CD14-positive monocyte (primary cell): Measurements from ENCODE around the gene LRIG1. TPM values are rescaled to one million over a fixed set of nuclear protein-coding genes. Genes with fewer than 3 reads are reported as not detected.

Experiments
- DNase-seq, 3 donors: peaks; one replicate each; pipeline ENCODE4 v3.0.0-alpha.2; 2011 to 2022
- H2AFZ ChIP-seq: 2 replicates; pipeline ENCODE4 v1.6.0; 2012; ENCODE audit warnings: mild to moderate bottlenecking, low read depth, low read length, inconsistent platforms; ENCODE audit not compliant: insufficient read depth, poor library complexity, severe bottlenecking
- H3K27ac ChIP-seq, 2 donors: 1 replicate in 1 of 2; 2 replicates in 1 of 2; pipeline ENCODE4 v1.5.1; 2012 to 2013; ENCODE audit warnings: low read length in 2 of 2, control low read depth in 1 of 2, inconsistent platforms in 1 of 2, low read depth in 1 of 2, mild to moderate bottlenecking in 1 of 2
- H3K27me3 ChIP-seq, 2 donors: one replicate each; pipeline versions ENCODE4 v1.6.0 to v1.6.1; 2011 to 2013; ENCODE audit warnings: low read length in 2 of 2; ENCODE audit not compliant: control insufficient read depth in 2 of 2, insufficient read depth in 2 of 2
- H3K36me3 ChIP-seq, 2 donors: replicated peaks in 1 of 2; 1 replicate in 1 of 2; 2 replicates in 1 of 2; pipeline versions ENCODE4 v1.5.1 to v1.6.1; 2012 to 2013; ENCODE audit warnings: low read length in 2 of 2, control low read depth in 1 of 2, inconsistent platforms in 1 of 2, mild to moderate bottlenecking in 1 of 2; ENCODE audit not compliant: insufficient read depth in 2 of 2, control insufficient read depth in 1 of 2
- H3K4me1 ChIP-seq, 2 donors: 1 replicate in 1 of 2; 2 replicates in 1 of 2; pipeline versions ENCODE4 v1.5.1 to v1.6.1; 2012 to 2013; ENCODE audit warnings: low read length in 2 of 2, control low read depth in 1 of 2, inconsistent platforms in 1 of 2, mild to moderate bottlenecking in 1 of 2, moderate library complexity in 1 of 2; ENCODE audit not compliant: insufficient read depth in 2 of 2, control insufficient read depth in 1 of 2
- H3K4me2 ChIP-seq: replicated peaks from 2 replicates; pipeline ENCODE3; 2012; ENCODE audit warnings: low read length, moderate library complexity, mild to moderate bottlenecking; ENCODE audit not compliant: poor library complexity, severe bottlenecking; ENCODE audit errors: extremely low read depth
- H3K4me3 ChIP-seq, 3 experiments: fragments of 200-600 bp in 1 of 3; sonication (generic) in 1 of 3; replicated peaks in 1 of 3; 1 replicate in 2 of 3; 2 replicates in 1 of 3; pipeline ENCODE4 v1.5.1; 2011 to 2013; ENCODE audit warnings: low read length in 3 of 3, mild to moderate bottlenecking in 3 of 3, control low read depth in 2 of 3, low read depth in 2 of 3, inconsistent platforms in 1 of 3, moderate library complexity in 1 of 3
- H3K79me2 ChIP-seq: 2 replicates; pipeline ENCODE4 v1.6.0; 2012; ENCODE audit warnings: mild to moderate bottlenecking, control low read depth, inconsistent platforms, low read length, moderate library complexity; ENCODE audit not compliant: insufficient read depth
- H3K9ac ChIP-seq: 2 replicates; pipeline ENCODE4 v1.6.0; 2017; ENCODE audit warnings: low read length, mild to moderate bottlenecking; ENCODE audit not compliant: insufficient read depth, poor library complexity, severe bottlenecking
- H3K9me3 ChIP-seq, 2 donors: replicated peaks in 1 of 2; 1 replicate in 1 of 2; 2 replicates in 1 of 2; pipeline versions ENCODE4 v1.5.1 to v1.6.1; 2012 to 2013; ENCODE audit warnings: low read length in 2 of 2, control low read depth in 1 of 2; ENCODE audit not compliant: control insufficient read depth in 1 of 2, insufficient read depth in 1 of 2
- H4K20me1 ChIP-seq: 2 replicates; pipeline ENCODE4 v1.6.0; 2012; ENCODE audit warnings: mild to moderate bottlenecking, low read length, control low read depth, moderate library complexity; ENCODE audit not compliant: insufficient read depth
- H3K27ac Mint-ChIP-seq, 7 donors: one replicate each; pipeline ENCODE4 v1.8.0; 2020; ENCODE audit warnings: mild to moderate bottlenecking in 7 of 7, mixed read lengths in 7 of 7, moderate library complexity in 6 of 7, inconsistent platforms in 2 of 7
- H3K27me3 Mint-ChIP-seq, 3 donors: one replicate each; pipeline ENCODE4 v1.8.0; 2021 to 2022; ENCODE audit warnings: low read depth in 3 of 3, mild to moderate bottlenecking in 3 of 3, mixed read lengths in 3 of 3, moderate library complexity in 3 of 3, inconsistent platforms in 1 of 3
- H3K36me3 Mint-ChIP-seq, 2 donors: one replicate each; pipeline ENCODE4 v1.8.0; 2020; ENCODE audit warnings: mixed read lengths in 2 of 2, inconsistent platforms in 1 of 2, mild to moderate bottlenecking in 1 of 2
- H3K4me1 Mint-ChIP-seq: one replicate; pipeline ENCODE4 v1.8.0; 2020; ENCODE audit warnings: mild to moderate bottlenecking, mixed read lengths
- H3K4me3 Mint-ChIP-seq, 2 donors: one replicate each; pipeline ENCODE4 v1.8.0; 2020; ENCODE audit warnings: mild to moderate bottlenecking in 2 of 2, mixed read lengths in 2 of 2, moderate library complexity in 1 of 2
- H3K9me3 Mint-ChIP-seq, 7 donors: one replicate each; pipeline ENCODE4 v1.8.0; 2020 to 2022; ENCODE audit warnings: mixed read lengths in 7 of 7, mild to moderate bottlenecking in 6 of 7, moderate library complexity in 6 of 7, inconsistent platforms in 2 of 7
- CTCF ChIP-seq: fragments of 200-600 bp; IDR thresholded peaks from one replicate; pipeline ENCODE4 v1.8.0; 2022; ENCODE audit warnings: antibody characterized with exemption, mild to moderate bottlenecking
- WGBS: methylation state at CpG from one replicate; pipeline ENCODE4 v1.1.5; 2013; ENCODE audit warnings: missing lambda C conversion rate; ENCODE audit not compliant: insufficient coverage; 5-methylcytosine and 5-hydroxymethylcytosine counted together
- intact Hi-C, 2 donors: fragments of 100-400 bp; cut with micrococcal nuclease; formaldehyde crosslinking; loops; one replicate each; pipeline versions ENCODE4 v1.15.0 to v1.15.1; 2023
- polyA plus RNA-seq, 3 donors: library from polyadenylated mRNA; depleted of rRNA in 1 of 3; unstranded in 2 of 3; stranded (reverse) in 1 of 3; fragments of 300-500 nt in 2 of 3; fragments of >200 nt in 1 of 3; fragmentation: Illumina TruSeq in 2 of 3; gene quantifications; 1 replicate in 2 of 3; 2 replicates in 1 of 3; pipeline ENCODE4 v1.2.3, GENCODE V29; 2012 to 2021

LRIG1 gene
- polyA plus RNA-seq, 3 donors = 0.82 to 1.9 (median 1.0) TPM

GRCh38 chr3:66433522-66433782, 67.4 kb downstream of the LRIG1 start:
- Mint-ChIP-seq H3K4me3 (no peak overlapping the region), H3K36me3 (no peaks in the 10 kb centered on the region)

DNA sequence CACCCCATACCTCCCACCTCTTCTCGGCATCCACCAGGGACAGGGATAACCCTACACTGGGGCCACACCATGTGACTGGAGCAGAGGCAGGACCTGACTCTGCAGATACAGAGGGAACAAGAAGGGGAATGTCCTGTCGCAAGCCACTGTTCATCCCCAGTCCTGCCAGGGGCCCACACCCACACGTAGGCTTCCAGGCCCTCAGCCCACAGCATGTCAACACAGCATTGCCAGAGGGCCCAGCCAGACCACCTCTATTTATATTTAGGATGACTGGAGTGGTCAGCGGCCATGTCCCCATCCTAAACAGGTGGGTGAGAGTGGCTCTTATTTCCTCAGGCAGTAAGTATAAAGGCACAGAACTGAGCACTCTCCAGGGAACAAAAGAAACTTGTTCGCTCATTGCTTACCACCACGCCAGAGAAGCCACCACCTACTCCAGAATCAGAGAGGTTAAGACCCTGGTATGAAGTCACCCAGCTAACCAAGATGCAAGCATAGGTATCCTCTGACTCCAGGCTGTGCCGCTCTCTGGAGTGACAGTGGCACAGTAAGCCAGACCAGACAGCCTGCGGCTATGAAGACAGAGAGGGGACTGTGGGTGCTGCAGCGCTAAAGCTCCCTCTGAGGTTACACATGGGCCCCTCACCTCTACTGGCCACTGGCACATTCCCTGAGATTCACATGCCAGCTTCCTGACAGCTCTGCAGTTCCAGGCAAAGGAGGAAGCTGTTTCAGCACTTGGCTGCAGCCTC, 67.9 kb downstream of the LRIG1 start:
- Mint-ChIP-seq H3K36me3 (no peaks in the 10 kb centered on the region), H3K27ac (no peak overlapping the region), H3K4me1 (peaks cover 11% of the 10 kb centered on the region), H3K27me3 (no peaks in the 10 kb centered on the region), H3K9me3 (no peaks in the 10 kb centered on the region), H3K4me3 (peak overlapping the region in 1 of 2 donors; percentile 40)
- Histone ChIP-seq H3K36me3 (no peaks in the 10 kb centered on the region), H3K79me2 (no peaks in the 10 kb centered on the region), H3K9ac (no peak overlapping the region), H3K9me3 (no peaks in the 10 kb centered on the region), H3K4me1 (no peaks in the 10 kb centered on the region), H4K20me1 (no peaks in the 10 kb centered on the region), H3K27ac (no peak overlapping the region), H3K27me3 (no peaks in the 10 kb centered on the region), H3K4me3 (no peak overlapping the region), H2AFZ (no peak overlapping the region), H3K4me2 (no peak overlapping the region)
- intact Hi-C loops = no loop called here
- TF ChIP-seq CTCF = no peak
- 60% methylated on average over 4 of the region's 9 CpGs for WGBS
- no peak for DNase-seq

More at GRCh38 chr3:66433522-66433782, 67.4 kb downstream of the LRIG1 start:
- no peak for DNase-seq
- Histone ChIP-seq H3K27me3 (no peaks in the 10 kb centered on the region), H3K36me3 (no peaks in the 10 kb centered on the region), H2AFZ (no peak overlapping the region), H3K4me1 (no peaks in the 10 kb centered on the region), H3K27ac (no peak overlapping the region), H3K9ac (no peak overlapping the region), H4K20me1 (no peaks in the 10 kb centered on the region), H3K9me3 (no peaks in the 10 kb centered on the region), H3K4me3 (no peak overlapping the region), H3K4me2 (no peak overlapping the region), H3K79me2 (no peaks in the 10 kb centered on the region)
- H3K4me1 Mint-ChIP-seq = peaks cover 11% of the 10 kb centered on the region
- TF ChIP-seq CTCF = no peak
- no CpG with 5 or more reads among the region's 4 CpGs for WGBS
- H3K9me3 Mint-ChIP-seq = no peaks in the 10 kb centered on the region
- intact Hi-C loops = no loop called here
- H3K27me3 Mint-ChIP-seq = no peaks in the 10 kb centered on the region
- H3K27ac Mint-ChIP-seq = no peak overlapping the region
